ENCODE data around the gene SLC35F1. TPM values are rescaled to one million over a fixed set of nuclear protein-coding genes. Genes with fewer than 3 reads are reported as not detected.

Gene SLC35F1
- total RNA-seq, 2 experiments from 2014 or later: 0.09 TPM

DNA sequence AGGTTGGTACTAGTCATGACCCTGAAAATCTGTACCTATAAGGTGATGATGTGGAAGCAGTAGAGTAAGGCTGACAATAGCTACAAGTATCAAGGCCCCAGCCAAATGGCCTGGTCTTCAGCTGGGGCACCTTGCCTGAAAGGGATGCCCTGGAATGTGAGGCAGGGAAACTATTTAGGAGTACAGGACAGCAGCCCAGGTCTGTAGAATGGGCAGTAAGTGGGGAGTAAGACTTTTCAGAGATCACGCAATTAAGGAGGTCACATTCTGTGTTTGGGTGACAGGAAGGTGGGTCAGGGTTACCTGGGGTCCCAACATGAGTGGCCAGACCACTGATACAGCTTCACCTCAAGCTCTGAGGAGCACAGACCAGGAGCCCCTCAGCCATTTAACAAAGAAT lies 9.4 kb downstream of the SLC35F1 start:
- peaks cover 15% of the 10 kb centered on the region for H3K27me3 Mint-ChIP-seq
- H3K4me3 Mint-ChIP-seq: no peak overlapping the region
- no peak for DNase-seq
- H3K27ac Mint-ChIP-seq: no peak overlapping the region
- H3K36me3 Mint-ChIP-seq (ENCODE audit: low read depth): no peaks in the 10 kb centered on the region
- TF ChIP-seq, protein P1, sequence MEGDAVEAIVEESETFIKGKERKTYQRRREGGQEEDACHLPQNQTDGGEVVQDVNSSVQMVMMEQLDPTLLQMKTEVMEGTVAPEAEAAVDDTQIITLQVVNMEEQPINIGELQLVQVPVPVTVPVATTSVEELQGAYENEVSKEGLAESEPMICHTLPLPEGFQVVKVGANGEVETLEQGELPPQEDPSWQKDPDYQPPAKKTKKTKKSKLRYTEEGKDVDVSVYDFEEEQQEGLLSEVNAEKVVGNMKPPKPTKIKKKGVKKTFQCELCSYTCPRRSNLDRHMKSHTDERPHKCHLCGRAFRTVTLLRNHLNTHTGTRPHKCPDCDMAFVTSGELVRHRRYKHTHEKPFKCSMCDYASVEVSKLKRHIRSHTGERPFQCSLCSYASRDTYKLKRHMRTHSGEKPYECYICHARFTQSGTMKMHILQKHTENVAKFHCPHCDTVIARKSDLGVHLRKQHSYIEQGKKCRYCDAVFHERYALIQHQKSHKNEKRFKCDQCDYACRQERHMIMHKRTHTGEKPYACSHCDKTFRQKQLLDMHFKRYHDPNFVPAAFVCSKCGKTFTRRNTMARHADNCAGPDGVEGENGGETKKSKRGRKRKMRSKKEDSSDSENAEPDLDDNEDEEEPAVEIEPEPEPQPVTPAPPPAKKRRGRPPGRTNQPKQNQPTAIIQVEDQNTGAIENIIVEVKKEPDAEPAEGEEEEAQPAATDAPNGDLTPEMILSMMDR (IDR thresholded peaks at IDR 0.05): no peak
- ChIA-PET POLR2A (no interaction called here), CTCF (no interaction called here)
- H3K4me1 Mint-ChIP-seq (ENCODE audit: low read depth): no peaks in the 10 kb centered on the region
- no peak for ATAC-seq
- no peaks in the 10 kb centered on the region for H3K9me3 Mint-ChIP-seq
- intact Hi-C loops (cut with micrococcal nuclease): no loop called here

DNA sequence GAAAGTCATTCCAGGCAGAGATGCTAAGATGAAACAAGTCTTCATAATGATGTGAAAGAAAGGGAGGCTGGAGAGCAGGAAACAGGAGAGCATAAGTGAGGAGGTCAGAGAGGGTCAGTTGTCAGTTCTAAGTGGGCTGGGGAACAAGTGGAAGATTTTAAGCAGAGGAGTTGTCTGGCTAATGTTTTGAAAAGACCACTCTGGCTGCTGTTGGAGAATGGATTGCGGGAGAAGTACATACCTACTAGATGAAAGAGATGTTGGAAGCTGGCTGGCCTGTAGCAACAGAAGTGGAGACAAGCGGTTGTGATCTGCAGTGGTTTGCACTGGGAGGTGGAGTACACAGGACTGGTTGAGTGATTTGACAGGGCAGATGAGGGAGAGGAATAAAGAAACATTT lies 10.1 kb downstream of the SLC35F1 start:
- Mint-ChIP-seq H3K27ac (no peak overlapping the region), H3K36me3 (ENCODE audit: low read depth) (no peaks in the 10 kb centered on the region), H3K27me3 (peaks cover 14% of the 10 kb centered on the region), H3K4me1 (ENCODE audit: low read depth) (no peaks in the 10 kb centered on the region), H3K9me3 (no peaks in the 10 kb centered on the region), H3K4me3 (no peak overlapping the region)
- ChIA-PET POLR2A (no interaction called here), CTCF (no interaction called here)
- TF ChIP-seq, protein P1 (IDR thresholded peaks at IDR 0.05): no peak
- intact Hi-C loops (cut with micrococcal nuclease): no loop called here
- ATAC-seq (no peak), DNase-seq (no peak)

DNA sequence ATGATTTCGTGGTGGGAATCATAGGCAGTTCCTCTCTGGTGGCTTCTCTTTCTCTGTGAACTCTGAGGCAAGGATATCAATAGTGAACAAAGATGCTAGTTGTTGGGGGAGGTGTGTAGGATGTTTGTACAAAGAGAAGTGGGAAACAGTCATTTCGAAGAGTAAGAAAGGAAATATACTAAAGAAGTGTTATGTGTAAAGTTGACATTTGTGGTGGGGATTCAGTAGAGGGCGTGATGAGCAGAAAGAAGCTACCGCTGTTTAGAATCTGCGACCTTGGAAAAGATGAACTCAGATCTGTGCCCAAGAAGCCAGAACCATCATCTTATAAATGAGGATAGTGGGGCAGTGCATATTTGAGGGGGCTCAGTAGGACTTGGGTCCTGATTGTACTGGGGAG lies 11.4 kb downstream of the SLC35F1 start:
- Mint-ChIP-seq H3K4me1 (ENCODE audit: low read depth) (no peaks in the 10 kb centered on the region), H3K9me3 (no peaks in the 10 kb centered on the region), H3K4me3 (no peak overlapping the region), H3K27ac (no peak overlapping the region), H3K27me3 (peaks cover 12% of the 10 kb centered on the region), H3K36me3 (ENCODE audit: low read depth) (no peaks in the 10 kb centered on the region)
- ATAC-seq (no peak), DNase-seq (no peak)
- TF ChIP-seq, protein P1 (IDR thresholded peaks at IDR 0.05): no peak
- intact Hi-C loops (cut with micrococcal nuclease): no loop called here
- ChIA-PET CTCF (no interaction called here), POLR2A (no interaction called here)

DNA sequence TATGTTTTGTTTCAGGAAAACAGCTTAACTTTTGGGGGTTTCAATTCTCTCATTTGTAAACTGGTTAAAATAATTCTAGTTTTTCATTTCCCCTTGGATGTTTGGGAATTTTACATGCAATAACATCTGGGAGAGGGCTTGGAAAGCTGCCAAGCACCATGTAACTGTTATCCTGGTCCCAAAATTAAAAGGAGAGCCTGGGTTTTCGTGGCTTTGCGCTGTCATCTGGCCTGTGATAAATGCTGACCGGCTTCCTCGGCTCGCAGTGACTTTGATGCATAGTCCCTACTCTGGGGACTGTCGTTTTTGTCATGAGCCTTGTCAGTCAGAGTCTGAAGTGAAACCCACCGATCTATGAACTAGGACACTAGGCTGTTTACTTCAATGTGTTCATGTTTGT lies 12.2 kb downstream of the SLC35F1 start:
- ATAC-seq (no peak), DNase-seq (no peak)
- no peaks in the 10 kb centered on the region for H3K4me1 Mint-ChIP-seq (ENCODE audit: low read depth)
- H3K4me3 Mint-ChIP-seq: no peak overlapping the region
- TF ChIP-seq, protein P1 (IDR thresholded peaks at IDR 0.05): no peak
- H3K27ac Mint-ChIP-seq: no peak overlapping the region
- no peaks in the 10 kb centered on the region for H3K36me3 Mint-ChIP-seq (ENCODE audit: low read depth)
- peaks cover 12% of the 10 kb centered on the region for H3K27me3 Mint-ChIP-seq
- ChIA-PET POLR2A (no interaction called here), CTCF (no interaction called here)
- intact Hi-C loops (cut with micrococcal nuclease): no loop called here
- no peaks in the 10 kb centered on the region for H3K9me3 Mint-ChIP-seq

DNA sequence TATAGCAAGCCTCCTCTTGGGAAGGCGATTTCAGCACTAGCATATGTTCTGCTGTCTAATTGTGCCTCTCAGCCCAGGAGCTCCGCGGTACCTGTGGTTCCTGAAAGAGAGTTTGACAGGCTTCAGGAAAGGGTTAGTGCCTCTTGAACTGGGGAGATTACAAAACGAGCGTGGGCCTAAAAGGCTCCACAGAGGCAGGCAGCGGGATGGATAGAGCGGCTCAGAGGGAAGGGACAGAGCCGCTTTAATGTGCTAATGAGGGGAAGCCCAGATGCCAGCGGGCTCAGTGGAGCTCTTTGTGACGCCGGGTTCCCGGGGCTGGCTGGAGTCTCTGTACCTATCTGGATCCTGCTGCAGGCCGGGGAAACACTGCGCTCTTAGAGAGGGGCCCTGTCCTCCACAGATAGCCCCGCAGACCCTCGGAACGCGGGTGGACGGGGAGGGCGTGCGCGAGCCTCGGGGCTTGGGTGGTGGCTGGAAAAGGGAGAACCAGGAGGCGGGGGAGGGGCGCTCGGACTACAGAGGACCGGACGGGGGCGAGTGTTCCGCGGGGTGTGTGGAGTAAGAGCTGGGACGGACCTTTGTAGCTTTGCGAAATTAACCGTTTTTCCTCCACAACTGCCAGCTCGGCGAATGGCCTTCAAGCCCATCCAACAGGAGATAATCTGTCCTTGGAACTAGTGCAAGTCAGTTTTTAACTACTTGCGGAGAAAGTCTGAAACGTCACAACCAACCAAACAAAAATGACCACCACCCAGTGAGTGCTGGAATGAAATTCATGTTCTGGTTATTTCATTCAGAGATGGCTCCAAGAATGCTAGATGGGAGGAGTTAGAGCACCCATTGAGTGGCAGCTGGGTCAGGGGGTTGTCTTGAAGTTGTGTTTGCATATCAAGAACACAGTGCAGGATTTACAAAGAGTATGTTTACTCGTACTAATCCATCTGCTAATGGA lies 13.0 kb downstream of the SLC35F1 start:
- H3K9me3 Mint-ChIP-seq: no peaks in the 10 kb centered on the region
- DNase-seq: peak; percentile 11
- TF ChIP-seq, protein P1 (IDR thresholded peaks at IDR 0.05): no peak
- ChIA-PET CTCF (no interaction called here), POLR2A (interaction anchor here (1.4 kb wide), 1 partner anchor 13 kb away, joined by 3 read pairs; no protein-coding TSS in a partner anchor)
- no peaks in the 10 kb centered on the region for H3K4me1 Mint-ChIP-seq (ENCODE audit: low read depth)
- no peak overlapping the region for H3K27ac Mint-ChIP-seq
- no peak for ATAC-seq
- H3K36me3 Mint-ChIP-seq (ENCODE audit: low read depth): no peaks in the 10 kb centered on the region
- intact Hi-C loops (cut with micrococcal nuclease): no loop called here
- H3K27me3 Mint-ChIP-seq: peaks cover 12% of the 10 kb centered on the region
- H3K4me3 Mint-ChIP-seq: no peak overlapping the region

Data from activated CD8-positive, alpha-beta T cell treated with anti-CD3 and anti-CD28 coated beads for 36 hours (primary cell).